C4-2B (cell line): Measurements from ENCODE around the gene SMAD1.

ENCODE experiments used
- ZFX ChIP-seq: fragments of 450-650 bp; IDR thresholded peaks from 2 replicates; pipeline ENCODE4 v1.6.1; 2017
- TF ChIP-seq, protein P1 (sequence below): fragments of 450-650 bp; conservative IDR thresholded peaks from 2 replicates; pipeline ENCODE4 v1.5.1; 2017; ENCODE audit warnings: mild to moderate bottlenecking

DNA sequence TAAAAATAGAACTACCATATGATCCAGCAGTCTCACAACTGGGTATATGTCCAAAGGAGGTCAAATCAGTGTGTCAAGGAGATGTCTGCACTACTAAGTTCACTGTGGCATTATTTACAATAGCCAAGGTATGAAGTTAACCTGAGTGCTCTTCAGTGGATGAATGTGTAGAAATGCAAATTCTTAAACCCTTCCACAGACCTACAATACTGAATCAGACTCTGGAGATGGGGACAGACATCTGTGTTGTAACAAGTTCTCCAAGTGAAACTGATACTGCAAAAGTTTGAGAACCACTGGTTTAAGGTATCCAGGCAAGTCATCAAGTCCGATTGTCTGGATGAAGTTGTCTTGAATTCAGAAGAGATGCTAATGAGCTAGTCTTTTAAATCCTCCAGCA, 38.5 kb downstream of the SMAD1 start:
- TF ChIP-seq, protein P1, sequence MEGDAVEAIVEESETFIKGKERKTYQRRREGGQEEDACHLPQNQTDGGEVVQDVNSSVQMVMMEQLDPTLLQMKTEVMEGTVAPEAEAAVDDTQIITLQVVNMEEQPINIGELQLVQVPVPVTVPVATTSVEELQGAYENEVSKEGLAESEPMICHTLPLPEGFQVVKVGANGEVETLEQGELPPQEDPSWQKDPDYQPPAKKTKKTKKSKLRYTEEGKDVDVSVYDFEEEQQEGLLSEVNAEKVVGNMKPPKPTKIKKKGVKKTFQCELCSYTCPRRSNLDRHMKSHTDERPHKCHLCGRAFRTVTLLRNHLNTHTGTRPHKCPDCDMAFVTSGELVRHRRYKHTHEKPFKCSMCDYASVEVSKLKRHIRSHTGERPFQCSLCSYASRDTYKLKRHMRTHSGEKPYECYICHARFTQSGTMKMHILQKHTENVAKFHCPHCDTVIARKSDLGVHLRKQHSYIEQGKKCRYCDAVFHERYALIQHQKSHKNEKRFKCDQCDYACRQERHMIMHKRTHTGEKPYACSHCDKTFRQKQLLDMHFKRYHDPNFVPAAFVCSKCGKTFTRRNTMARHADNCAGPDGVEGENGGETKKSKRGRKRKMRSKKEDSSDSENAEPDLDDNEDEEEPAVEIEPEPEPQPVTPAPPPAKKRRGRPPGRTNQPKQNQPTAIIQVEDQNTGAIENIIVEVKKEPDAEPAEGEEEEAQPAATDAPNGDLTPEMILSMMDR: no peak
- no peak for TF ChIP-seq ZFX
